NCI-H2107 treated with DMSO at 0.1 percent for 48 hours (cell line): ENCODE results near the gene PPP2R2B.

Experiments
- DNase-seq: peaks from one replicate; lab custom pipeline; 2025; ENCODE audit not compliant: unreplicated experiment; lab: John Stamatoyannopoulos, UW

PPP2R2B gene

DNA sequence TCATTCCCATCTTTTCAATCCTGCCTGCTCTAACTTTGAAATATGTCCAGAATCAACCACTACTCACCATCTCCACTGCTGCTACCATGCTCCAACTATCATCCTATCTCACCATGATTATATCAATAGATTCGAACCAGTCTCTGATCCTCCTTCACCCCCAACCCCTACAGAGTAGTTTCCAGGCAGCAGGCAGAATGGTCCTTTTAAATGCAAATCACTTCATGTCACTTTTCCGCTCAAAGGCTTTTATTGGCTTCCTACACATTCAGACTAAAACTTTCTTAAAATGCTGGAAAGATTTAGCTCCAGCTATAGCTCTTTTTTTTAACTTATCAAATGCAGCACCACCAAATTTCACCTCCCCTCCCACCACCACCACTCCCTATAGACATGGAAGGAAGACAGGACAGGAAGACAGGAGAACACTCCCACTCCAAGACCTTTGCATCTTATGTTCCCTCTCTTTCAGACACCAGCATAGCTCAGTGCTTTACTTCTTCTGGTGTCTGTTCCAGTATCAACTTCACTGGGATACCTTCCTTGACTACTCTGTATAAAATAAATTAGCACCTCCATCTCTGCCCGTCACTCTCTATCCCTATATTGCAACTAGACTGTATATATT, 9.9 kb upstream of the PPP2R2B start:
- DNase-seq, result no peak

DNA sequence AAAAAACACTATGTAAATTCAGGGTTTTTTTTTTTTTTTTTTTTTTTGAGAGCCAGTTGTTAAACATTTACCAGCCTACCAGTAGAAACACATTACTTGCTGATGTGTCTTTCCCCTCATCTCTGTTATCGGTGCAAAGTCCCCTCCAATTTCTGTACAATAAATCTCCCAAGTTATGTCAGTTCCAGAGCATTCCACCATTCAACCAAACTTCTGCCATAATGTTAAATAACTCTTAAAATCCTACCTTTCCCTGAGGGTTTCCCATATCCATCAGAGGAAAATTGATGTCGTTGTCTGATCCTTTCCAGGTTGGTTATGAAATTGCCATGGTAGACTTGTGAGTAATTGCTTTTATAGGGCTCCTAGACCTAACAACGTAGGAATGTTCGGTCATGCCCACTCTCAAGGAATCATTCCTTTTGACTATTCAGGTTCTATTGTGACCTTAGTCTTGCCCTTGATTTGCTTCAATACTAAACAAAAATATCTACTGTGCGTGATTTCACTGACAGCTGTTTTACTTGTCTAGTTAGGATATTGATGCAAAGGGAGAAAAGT, 5.6 kb upstream of the PPP2R2B start:
- no peak for DNase-seq

DNA sequence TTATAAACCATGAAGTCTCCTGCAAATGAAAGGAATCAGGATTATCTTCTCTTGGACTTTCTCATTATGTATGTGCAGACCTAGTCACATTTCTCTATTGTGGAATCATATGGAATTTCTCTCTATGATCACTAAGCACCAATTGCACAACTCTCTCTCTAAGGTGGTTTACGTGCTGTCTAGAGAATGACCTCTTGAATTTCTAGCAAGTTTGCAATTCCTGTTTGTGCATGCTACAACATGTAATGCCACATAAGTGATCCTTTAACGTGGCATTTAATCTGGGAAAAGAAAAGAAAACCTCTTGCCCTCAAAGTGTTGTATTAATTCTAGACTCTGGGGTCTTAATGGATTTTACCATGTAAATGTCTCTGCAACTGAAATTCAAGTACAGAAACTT, 5.0 kb upstream of the PPP2R2B start:
- no peak for DNase-seq

- no peak for DNase-seq
Observed at GRCh38 chr5:146880966-146881365, 2.4 kb upstream of the PPP2R2B start.

DNA sequence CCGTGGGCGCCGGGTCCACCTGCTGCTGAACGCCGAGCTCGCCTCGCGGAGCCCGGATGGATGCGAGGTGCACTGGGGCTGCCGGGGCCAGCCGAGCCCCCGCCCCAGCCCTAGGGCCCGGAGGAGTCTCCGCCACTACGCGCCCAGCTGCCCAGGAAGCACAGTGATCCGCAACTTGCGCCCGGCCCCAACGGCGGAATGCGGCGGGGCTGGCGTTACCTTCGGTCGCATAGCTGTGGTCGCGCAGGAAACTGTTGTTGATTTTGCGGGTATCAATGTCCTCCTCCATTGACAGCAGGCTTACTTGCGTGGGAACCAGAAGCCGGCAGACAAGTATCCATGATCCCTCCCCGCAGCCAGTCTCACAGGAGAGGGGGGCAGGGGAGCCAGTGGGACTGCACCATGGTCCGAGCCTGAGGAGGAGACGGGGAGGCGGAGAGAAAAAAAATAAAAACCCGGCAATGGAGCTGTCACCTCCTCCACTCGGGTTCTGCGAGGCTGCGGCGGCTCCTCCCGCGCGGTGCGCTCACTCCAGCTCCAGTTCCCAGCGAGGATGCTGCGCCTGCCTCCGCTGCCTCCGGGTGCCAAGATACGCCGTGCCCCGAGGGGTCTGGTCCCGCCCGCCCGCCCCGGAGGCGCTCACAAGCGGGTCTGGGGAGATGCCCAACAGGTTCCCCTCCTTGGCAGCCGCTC, 628 bp downstream of the PPP2R2B start:
- DNase-seq, result no peak

- DNase-seq, result no peak
Observed at GRCh38 chr5:146877178-146877681, 1.3 kb downstream of the PPP2R2B start.

DNA sequence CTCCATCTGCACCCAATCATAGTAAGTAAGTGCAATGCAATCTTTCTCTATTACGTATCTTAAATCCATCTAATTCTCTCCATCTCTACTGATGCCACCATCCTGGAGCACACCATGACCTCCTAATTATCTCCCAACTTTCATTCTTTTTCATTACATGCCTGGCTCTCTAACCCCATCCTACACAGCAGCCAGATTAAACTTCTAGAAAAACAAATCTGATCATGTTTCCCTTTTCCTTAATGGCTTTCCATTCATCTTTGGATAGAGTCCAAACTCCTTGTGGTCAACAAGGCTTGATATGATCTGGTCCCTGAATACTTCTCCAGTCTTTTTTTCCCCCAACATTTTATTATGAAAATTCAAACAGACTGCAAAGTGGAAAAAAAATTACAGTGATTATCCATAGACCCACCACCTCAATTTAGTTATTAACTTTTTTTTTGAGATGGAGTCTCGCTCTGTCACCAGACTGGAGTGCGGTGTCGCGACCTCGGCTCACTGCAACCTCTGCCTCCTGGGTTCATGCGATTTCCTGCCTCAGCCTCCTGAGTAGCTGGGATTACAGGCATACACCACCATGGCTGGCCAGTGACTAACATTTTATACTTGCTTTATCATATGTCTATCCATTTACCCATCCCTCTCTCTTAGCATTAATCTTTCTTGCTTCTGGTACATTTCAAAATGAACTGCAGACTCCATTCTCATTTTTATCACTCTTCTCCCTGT, 5.2 kb downstream of the PPP2R2B start:
- DNase-seq, result no peak

DNA sequence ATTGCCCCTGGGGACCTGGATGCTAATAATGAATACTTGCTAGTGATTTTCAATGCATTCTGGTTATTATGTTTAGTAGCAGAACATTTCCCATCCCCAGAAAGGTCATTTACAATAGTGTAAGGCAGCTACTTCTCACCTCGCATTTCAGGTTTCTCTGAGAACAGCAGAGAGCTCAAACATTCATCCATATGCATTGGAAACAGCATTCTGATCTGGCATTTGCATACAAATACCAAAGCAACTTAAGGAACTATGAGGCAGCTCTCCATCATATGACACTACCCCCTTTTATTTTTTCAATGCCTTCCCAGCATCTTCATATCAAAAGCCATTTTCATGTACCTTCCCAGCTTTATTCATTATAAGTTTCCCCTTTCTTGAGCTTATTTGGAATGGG, 6.4 kb downstream of the PPP2R2B start:
- no peak for DNase-seq

GRCh38 chr5:146867996-146868708, 10.4 kb downstream of the PPP2R2B start:
- DNase-seq, result no peak

GRCh38 chr5:146866263-146866662, 12.3 kb downstream of the PPP2R2B start:
- DNase-seq, result no peak

DNA sequence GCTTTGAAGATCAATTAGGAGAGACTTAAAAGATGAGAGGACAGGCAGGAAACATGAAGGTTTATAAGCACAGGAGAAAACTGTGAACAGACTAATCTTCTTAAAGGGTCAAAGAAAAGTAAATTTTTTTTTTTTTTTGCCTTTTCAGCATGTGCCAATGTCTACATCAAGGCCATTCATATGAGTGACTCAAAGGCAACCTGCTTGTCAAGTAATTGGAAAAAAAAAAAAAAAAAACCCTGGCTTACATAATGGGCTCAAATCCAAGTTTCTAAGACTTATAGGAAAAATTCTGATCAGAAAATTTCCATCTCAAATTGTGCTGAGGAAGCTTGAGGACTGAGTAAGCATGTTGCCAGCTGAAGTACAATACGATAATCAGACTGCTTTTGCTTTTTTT, 15.9 kb downstream of the PPP2R2B start:
- DNase-seq, result no peak

DNA sequence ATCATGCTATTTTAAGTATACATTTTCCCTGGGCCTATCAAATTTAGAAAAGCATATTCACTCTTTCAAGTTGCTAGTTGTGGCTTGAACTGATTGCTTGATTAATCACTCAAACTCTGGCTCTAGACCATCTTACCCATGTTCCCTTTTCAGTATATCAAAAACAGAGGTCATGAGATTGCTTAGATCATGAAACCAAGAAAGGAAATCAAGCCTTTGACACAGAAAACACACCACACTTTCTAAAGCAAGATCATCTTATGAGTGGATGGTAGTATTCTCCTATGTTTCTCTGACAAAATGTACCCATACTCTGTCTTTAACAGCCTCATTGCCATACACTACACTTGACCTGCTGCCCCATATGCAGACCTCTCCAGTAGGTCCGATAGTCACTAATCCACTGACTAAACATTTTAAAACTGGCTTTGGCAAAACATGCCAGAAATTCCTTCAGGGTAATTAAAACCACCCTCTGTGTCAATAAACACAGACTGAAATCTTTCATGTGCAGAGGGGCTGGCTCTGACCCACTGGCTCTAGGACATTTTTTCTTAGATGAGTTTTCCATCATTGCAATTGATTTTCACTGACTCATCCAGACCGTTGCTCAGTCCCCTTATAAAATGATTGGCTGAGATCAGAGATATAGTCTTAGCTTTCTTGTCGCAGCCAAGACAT, 18.2 kb downstream of the PPP2R2B start:
- no peak for DNase-seq

GRCh38 chr5:146852089-146852488, 26.5 kb downstream of the PPP2R2B start:
- no peak for DNase-seq

- no peak for DNase-seq
Observed at GRCh38 chr5:146851133-146851532, 27.4 kb downstream of the PPP2R2B start.

DNA sequence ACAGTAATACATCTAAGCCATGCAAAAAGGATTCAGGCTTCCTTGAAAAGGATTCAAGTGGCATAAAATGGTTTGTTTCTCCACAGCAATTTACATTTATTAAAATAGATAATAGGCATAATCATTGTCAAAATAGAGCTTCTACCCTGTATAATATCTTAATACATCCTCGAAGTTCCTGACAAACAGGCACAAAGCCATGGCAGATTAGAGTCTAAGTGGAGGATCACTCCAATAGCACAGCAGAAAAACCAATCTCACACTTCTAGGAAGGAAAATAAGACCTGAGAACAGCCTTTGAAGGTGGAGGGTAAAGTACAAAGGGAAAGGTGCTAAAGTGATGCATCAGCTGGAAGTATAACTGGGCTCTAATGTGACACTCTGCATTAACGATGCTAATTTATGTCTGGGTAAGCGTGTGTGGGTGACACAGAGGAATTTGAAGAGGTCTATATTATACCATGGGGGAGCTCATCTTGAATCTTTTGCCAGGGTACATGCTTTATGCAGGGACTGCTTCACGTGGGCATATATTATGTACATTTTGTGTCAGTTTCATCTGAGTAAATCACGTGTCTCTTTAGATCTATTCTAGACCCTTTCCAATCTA, 28.8 kb downstream of the PPP2R2B start:
- DNase-seq, result no peak

DNA sequence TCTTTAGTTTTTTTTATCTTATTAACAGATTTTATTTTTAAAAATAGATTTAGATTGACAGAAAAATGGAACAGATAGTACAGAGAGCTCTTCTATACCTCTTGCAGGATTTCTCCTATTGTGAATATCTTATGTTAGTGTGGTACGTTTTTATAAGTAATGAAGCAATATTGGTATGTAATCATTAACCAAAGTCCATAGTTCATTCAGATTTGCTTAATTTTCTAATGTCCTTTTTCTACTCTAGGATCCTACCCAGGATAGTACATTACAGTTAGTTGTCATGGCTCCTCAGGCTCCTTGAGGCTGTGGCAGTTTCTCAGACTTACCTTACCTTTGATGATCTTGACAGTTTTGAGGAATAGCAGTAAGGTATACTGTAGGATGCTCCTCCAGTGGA, 30.4 kb downstream of the PPP2R2B start:
- DNase-seq, result no peak

- no peak for DNase-seq
Observed at GRCh38 chr5:146840016-146840415, 38.5 kb downstream of the PPP2R2B start.

DNA sequence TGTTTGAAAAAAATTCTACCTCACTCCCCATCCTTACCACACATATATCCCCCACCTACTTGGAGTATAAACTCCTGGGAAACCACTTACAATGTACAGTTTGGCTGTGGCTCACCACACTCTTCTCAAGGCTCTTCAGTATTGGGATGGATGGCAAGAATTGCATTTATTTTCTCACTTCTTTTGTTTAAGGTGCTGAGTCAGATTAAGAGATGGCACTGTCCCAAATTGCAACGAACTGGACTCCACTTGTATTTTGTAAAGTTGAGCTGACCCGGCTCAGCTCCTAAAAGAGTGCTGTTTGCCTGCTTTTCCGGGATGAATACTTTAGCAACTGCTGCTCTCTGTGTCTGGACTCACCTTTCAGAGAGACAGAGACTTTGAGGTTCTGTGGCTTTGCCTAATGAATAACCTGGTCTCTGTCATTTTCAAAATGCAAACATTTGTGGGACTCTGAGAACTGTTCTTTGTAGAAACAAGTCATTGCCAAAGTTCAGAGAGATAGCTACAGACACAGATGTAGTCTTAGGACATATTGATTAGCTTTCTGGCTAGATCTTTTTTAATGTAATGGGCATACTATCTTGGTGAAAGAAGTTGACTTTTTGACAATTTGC, 42.2 kb downstream of the PPP2R2B start:
- no peak for DNase-seq

GRCh38 chr5:146832985-146833732, 45.4 kb downstream of the PPP2R2B start:
- no peak for DNase-seq
